GM20431 (cell line): ENCODE measurements around the gene SLC15A1.
"Not testable (repeated sequence)": the region's sequence is repeated elsewhere in the genome, so short reads cannot be mapped to it uniquely, and the experiment has no call there.

Experiments used
- in situ Hi-C: fragments of 300-500 bp; cut with MseI, MboI; formaldehyde crosslinking; loops from one replicate; pipeline ENCODE4 v1.15.0; 2020; ENCODE audit warnings: low sequenced_read_pairs; ENCODE audit not compliant: unreplicated experiment

Gene SLC15A1

DNA sequence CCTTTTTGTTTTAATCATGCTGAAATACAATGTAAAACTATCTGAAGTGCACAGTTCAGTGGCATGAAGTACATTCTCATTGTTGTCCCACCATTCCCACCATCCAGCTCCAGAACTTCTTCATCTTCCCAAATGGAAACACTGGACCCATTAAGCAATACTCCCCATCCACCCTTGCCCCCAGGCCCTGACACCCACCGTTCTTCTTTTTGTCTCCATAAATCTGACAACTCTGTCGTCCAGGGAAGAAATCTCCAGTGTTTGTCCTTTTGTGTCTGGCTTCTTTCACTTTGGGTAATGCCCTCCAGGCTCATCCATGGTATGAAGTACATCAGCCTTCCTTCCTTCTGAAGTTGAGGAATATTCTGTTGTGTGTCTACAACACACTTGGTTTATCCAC is 2.6 kb upstream of the SLC15A1 start:
- in situ Hi-C loops, result no loop called here

DNA sequence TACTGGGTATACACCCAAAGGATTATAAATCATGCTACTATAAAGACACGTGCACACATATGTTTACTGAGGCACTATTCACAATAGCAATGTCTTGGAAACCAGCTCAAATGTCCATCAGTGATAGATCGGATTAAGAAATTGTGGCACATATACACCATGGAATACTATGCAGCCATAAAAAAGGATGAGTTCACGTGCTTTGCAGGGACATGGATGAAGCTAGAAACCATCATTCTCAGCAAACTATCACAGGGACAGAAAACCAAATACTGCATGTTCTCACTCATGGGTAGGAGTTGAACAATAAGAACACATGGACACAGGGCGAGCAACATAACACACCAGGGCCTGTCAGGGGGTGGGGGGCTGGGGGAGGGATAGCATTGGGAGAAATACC is 2.0 kb upstream of the SLC15A1 start:
- in situ Hi-C loops, result not testable (repeated sequence)

DNA sequence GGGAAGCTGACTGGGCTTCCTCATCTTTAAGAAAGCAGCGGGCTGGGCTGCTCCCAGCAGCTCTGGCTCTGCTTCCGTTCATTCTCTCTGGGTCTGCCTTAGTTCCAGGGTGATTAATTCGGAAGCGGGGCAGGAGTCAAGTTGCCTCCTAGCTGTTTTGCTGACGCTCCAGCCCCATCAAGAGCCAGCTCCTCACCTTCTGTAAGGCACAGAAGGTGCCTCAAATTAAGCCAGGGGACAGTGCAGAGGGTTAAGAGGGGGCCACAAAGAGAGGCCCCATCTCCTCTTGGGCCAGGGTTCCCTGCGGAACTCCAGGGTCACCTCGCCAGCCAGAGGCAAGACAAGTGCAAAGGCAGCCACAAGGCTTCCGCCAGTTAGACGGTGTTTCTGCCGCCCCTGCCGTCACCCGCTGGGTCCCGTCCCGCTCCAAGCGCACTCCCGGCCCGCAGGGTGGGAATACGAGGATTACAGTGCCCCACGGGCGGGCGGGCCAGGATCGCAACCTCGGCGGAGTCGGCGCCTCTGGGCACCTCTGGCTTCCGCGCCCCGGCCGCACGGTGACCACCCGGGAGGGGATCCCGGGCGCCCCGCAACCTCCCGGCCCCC is 508 bp downstream of the SLC15A1 start:
- in situ Hi-C loops, result no loop called here

DNA sequence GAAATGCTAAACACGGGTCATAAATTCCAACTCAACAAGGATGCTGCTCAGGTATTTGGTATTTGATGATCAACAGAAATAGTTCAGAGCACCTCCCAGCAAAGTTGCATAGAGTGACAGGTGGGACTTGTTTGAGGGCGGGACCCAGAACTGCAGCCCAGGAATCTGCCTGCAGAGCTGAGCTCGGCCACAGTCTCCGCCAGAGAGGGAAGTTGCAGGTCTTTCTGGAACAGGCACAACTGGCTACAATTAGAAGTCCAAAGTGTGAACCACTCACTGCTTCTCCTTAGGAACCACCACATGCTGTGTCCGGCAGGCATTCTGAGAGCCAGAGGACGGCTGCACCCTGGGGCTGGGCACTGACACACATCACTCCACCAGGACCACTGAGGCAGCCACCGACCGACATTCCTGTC is 1.1 kb downstream of the SLC15A1 start:
- in situ Hi-C loops, result no loop called here

DNA sequence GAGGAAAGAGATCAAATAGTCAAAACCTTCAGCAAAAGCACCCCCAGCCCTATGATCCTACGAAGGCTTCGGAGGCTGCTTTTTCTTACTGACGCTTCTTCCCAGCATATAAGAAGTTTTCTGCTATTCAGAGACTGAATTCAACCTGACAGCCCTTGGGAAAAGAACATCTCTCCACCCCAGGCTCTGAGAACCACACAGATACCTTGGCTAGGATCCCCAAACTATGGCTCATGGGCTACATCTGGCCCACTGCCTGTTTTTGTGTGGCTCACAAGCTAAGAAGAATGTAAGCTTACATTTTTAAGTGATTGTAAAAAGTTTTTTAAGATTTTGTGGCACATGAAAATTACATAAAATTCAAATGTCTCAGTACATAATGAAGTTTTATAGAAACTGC is 3.0 kb downstream of the SLC15A1 start:
- in situ Hi-C loops, result no loop called here

DNA sequence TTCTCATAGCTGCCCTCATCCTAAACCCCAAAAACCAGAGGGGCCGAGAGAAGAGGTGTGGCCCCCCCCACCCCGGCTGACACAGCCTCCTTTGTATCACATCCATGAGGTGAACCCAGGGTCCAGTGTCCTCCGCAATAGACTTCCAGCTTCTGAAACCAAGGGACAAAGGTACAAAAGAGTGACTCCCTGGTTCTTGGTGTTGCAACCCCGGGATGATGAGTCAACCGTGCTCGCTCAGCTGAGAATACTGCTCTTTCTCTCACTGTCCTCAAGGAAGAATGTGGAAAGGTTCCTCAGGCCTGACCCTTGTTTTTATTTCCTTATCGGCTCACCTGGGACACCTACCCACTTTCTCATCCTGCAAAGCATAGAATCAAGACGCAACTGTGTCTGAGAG is 5.5 kb downstream of the SLC15A1 start:
- in situ Hi-C loops, result no loop called here

DNA sequence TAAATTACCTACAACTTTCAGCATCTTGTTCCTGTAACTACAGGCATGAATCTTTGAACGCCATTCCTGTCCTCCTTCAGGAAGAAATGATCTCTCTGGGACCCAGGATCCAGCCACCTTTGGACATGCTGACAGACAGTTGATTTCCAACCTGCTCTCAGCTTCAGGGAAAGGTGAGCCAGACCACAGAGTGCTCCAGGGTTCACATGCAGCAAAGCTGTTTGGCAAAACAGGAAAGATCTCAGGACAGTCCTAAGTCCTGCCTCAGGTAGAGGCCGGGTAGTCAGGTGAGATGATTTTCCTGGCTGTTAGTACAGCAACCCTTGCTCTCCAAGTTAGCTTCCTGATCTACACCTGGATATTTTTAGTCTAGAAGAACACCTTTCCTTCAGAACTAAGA is 9.1 kb downstream of the SLC15A1 start:
- in situ Hi-C loops, result no loop called here

DNA sequence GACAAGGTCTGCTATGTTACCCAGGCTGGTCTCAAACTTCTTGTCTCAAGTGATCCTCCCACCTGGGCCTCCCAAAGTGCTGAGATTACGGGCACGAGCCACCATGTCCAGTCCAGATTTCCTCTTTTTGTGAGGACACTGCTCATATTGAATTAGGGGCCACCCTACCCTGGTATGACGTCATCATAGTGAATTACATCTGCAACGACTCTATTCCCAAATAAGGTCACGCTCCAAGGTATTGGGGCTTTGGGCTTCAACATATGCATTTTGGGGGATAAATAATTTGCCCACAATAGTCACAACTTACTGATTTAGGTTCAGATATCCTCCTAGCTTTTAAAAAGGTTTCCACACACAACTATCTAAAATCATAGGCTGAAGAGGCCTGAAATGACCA is 9.5 kb downstream of the SLC15A1 start:
- in situ Hi-C loops, result no loop called here

DNA sequence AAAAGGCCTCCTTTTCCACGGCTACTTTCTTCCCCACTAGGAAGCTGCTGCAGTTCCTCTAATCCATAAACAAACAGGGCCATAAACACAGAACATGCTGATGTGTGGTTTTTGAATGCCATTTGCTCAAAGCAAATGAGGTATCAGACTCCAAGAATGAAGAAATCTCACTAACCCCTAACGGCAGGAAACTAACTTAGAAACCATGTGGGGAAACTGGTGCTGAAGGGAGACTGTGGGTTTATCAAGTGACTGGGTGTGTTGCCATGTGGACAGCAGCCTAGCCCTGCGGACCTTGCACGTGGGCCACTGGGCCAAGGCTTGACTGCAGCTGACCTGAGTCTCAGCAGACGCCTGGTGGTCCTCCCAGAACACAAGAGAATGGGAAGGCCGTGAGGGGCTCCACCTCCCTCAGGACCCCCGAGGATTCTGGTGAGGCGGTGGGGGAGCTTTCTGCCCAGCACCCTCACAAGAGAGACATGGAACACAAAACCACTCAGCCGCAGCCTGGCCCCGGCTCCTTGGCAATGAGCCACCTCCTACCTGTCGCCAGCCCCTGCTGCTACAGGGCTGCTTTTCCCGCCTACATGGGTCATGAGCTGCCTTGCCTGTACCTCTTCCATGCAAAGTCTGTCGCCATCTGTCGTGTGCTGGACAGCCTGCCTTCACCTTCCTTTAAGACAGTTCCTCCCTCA is 10.6 kb downstream of the SLC15A1 start:
- in situ Hi-C loops, result no loop called here

DNA sequence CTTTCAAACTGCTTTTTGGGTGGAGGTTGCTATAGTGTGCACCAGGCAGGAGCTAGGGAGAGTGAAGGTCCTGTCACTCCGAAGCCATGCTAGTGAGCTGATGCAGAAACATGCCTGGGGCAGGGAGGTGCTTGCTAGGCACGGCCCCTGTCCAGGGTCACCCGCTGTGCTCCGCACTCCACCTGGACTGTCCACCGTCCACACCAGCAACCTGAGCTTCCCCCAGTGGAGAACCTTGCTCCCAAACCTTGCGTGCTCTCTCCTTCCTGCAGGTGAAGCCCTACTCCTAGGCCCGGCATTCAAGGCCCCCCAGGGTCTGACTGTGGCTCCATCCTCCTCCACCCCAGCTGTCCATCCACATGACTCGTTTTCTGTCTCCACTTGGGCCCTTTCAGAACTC is 12.3 kb downstream of the SLC15A1 start:
- in situ Hi-C loops, result no loop called here

DNA sequence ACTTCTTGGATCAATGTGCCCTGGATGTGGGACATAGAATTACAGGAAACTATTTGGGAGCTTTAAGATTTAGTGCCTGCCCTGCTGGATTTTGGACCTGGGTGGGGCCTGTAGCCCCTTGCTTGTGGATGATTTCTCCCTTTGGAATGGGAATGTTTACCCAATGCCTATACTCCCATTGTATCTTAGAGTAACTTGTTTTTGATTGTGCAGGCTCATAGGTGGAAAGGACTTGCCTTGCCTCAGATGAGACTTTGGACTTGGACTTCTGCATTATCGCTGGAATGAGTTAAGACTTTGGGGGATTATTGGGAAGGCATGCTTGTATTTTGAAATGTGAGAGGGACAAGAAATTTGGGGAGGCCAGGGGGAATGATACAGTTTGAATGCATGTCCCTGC is 13.5 kb downstream of the SLC15A1 start:
- in situ Hi-C loops, result no loop called here

DNA sequence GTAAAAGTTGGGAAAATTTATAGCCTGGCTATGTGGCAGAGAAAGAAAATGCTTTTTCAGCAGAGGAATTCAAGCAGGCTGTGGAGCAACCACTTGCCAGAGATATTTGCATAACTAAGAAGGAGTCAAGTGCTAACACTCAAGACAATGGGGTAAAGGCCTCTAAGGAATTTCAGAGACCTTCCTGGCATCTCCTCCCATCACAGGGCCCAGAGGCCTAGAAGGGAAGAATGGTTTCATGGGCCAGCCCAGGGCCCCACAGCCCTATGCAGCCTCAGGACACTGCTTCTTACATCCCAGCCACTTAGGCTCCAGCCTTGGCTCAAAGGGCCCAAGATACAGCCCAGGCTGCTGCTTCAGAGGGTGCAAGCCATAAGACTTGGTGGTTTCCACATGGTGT is 14.3 kb downstream of the SLC15A1 start:
- in situ Hi-C loops, result no loop called here

DNA sequence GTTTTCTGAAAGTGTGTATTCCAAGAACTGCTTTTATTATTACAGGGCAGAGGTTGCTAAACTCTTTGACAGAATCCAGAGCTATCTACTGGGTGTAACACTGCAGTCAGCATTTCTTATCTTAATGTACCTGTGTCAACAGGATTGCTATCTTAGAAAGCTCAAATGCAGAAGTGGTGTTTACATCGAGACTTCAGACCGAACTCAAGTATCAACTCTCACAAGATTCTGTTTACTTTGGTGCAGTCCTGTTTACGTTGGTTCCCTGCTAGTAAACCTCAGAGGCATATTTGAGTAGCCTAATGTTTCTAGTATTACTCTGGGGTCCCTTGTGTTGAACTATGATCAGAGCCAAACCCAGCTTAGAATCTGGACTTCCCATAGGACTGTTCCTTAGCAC is 20.5 kb downstream of the SLC15A1 start:
- in situ Hi-C loops, result no loop called here

DNA sequence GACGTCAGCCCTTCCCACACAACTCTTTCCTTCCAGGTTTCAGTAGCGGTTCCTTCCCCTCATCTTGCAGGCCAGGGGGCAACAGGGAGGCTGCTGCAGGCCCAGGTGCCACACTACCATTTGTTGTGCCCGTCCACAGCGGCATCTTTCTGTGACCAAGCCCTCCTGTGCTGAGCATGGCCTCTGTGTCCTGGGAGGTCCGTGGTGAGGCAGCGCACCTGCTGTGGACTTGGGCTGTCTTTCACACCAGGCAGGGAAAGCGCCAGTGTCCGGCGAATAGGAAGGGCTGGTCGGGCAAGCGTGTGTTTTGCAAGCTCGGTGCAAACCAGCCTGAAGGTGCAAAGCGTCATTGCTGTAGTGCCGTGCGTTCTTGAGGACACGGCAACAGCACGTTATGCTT is 21.4 kb downstream of the SLC15A1 start:
- in situ Hi-C loops, result no loop called here

DNA sequence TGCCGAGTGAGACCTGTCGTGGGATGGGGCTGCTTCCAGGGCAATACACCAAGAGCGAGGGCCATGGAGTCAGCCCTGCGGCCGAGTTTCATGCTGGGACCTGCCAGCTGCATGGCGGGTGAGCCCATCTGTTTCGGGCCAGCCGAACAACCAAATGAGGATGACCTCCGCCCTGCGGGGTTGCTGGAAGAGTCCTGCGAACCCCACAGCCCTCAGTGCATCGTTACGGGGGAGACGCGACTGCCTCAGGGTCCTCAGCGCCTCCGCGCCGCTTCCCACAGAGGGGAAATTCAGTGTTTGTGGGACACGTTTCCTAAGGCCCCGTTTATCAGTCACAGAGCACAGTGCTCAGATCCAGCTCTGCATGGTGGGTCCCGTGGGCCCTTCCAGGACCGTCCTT is 22.0 kb downstream of the SLC15A1 start:
- in situ Hi-C loops, result no loop called here

DNA sequence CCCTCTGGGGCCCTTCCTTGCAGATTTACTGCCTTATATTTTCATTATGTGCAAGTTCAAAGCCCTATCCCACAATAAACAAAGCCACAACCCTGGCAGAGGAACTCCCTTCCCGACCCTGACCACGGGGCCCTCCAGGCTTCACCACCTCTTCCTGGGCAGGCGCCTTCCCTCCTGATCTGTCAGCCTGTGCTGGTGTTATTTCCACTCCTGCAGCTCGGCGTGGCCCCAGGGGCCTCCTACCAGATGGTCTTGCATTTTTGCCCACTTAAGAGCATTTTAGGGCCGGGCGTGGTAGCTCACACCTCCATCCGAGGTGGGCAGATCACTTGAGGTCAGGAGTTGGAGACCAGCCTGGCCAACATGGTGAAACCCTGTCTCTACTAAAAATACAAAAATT is 22.8 kb downstream of the SLC15A1 start:
- in situ Hi-C loops, result no loop called here

DNA sequence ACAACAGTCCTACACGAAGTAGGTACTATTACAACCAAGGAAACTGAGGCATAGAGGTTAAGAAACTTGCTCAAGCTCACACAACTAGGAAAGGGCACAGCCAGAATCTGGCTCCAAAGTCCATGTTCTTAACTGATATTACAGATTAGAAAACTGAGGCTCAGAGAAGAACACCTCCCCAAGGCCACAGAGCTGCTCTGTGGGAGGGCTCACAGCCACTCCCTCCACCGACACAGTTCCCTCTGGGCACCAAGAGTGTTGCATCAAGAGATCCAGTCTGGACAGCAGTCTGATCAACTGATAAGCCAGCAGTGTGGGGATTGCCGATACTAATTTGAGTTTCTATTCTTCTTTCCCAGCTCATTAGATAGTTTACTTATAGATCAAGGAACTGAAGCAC is 29.5 kb downstream of the SLC15A1 start:
- in situ Hi-C loops, result no loop called here

DNA sequence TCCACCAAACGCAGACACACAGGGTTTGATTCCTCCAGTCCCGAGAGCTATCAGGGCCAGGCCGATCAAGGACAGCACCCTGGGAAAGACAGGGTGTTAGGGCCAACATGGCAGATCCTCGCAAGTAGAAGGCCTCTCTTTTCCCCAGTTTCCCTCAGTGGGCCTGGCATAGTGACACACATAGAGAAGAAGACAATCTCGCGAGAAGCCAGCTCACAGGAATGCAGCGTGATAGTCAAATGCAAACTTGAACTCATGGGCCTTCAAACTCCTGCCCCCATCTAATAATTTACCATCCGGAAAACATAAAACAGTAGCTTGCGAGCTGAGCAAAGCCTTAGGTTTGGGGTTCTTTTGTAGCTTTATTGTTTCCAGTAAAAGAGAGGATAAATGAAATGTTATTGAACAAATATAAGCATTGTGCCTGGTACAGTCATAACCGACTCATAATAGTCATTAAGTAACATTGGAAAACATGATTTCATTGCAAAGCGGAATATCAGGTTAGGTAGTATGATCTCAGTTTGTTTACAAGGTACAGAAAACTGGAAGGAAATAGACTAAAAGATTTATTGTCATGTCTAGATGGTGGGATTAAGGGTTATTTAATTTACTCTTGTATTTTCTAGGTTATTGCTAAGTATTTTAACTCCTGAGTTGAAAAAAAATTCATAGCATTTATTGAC is 30.5 kb downstream of the SLC15A1 start:
- in situ Hi-C loops, result no loop called here

DNA sequence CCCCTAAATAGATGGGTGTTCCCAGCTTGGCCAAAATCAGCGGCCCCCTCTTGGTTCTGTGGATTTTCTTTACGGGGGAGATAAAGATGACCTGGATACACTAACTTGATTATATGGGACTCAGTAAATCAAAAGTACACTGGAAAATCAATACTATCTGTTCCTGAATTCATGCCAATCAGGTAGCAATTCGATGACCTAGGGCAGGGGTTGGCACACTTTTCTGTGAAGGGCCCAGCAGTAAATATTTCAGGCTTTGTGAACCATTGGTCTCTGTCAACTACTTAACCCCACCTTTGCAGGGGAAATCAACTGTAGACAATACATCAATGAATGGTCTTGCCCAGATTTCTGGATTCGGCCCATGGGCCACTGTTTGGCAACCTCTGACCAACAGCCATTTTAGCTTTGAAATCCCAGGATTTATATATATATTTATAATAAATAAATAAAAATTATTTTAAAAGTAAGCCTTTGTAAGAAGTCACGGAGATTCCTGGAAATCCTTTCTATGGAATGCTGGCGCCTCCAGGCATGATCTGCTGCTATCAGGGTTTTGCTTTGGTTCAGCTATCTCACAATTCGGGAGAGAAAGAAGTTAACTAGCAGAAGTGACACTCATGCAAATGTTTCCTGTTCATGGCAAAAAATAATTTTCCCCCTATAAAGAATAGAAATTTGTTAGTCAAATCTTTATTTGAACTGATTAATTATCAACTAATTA is 32.8 kb downstream of the SLC15A1 start:
- in situ Hi-C loops, result no loop called here

DNA sequence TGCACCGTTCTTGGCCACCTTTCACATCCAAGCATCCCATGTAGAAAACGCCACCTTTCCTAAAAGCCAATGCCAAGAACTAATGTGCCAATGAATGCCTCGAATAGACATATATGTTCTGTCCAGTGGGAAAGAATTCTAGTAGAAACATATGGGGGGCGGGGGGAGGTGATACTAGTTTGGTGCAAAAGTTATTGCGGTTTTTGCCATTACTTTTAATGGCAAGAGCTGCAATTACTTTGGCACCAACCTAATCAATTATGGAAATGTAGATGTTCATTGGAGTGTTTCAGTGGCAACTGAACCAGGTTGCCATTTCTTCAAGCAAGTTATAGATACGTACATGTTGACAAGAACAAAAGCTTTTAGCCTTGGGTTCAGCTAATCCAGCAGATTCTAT is 34.6 kb downstream of the SLC15A1 start:
- in situ Hi-C loops, result no loop called here

DNA sequence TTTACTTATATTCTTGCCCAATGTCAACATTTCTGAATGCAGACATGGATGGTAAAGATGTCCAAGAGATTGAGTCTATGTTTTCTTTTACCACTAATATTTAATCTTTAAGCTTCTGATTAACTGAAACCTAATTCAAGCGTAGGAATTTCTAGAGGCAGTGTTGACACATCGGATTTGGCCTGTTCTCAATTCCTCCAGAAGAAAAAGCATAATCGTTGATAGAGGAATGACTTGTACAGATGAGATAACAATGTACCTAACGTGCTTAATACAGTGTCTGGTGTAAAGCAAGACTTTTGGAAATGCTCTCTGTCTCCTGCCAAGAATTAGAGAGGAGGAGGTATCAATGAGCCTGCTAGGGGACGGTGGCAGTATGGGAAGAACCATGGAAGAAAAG is 35.2 kb downstream of the SLC15A1 start:
- in situ Hi-C loops, result no loop called here
